NOMO-1 (cell line): ENCODE results near the gene SLC25A53.
A peak's percentile ranks its signal among the peaks of the same experiment; 100 is the strongest.

Experiments used
- DNase-seq, 2 experiments: peaks; one replicate each; lab custom pipeline; 2025; ENCODE audit not compliant: unreplicated experiment in 2 of 2; lab: John Stamatoyannopoulos, UW

The SLC25A53 gene

GRCh38 chrX:104156630-104157529 is at the start of gene SLC25A53:
Gene SLC25A53 (minus strand): TSS chrX:104157009. CDS start chrX:104105257, 51,752 bp downstream.
- DNase-seq, result peak; percentile 76 to 83

GRCh38 chrX:104205548-104205947 is 48.7 kb upstream of the SLC25A53 start:
- DNase-seq, result no peak

GRCh38 chrX:104195489-104196084 is 38.8 kb upstream of the SLC25A53 start:
- DNase-seq, result peak in 1 of 2 experiments; percentile 17

GRCh38 chrX:104195013-104195412 is 38.2 kb upstream of the SLC25A53 start:
- DNase-seq, result no peak

- DNase-seq, result no peak
Observed at GRCh38 chrX:104193485-104193884, 36.7 kb upstream of the SLC25A53 start.

- DNase-seq, result no peak
Observed at GRCh38 chrX:104189837-104190236, 33.0 kb upstream of the SLC25A53 start.

- no peak for DNase-seq
Observed at GRCh38 chrX:104187931-104188330, 31.1 kb upstream of the SLC25A53 start.

- no peak for DNase-seq
Observed at GRCh38 chrX:104183685-104184084, 26.9 kb upstream of the SLC25A53 start.

GRCh38 chrX:104173841-104174240 is 17.0 kb upstream of the SLC25A53 start:
- DNase-seq, result no peak

- DNase-seq, result no peak
Observed at GRCh38 chrX:104172788-104173187, 16.0 kb upstream of the SLC25A53 start.

- no peak for DNase-seq
Observed at GRCh38 chrX:104172121-104172520, 15.3 kb upstream of the SLC25A53 start.

GRCh38 chrX:104168127-104168526 is 11.3 kb upstream of the SLC25A53 start:
- DNase-seq, result no peak

- DNase-seq, result no peak
Observed at GRCh38 chrX:104166735-104167436, 10.1 kb upstream of the SLC25A53 start.

GRCh38 chrX:104165894-104166734 is 9.3 kb upstream of the SLC25A53 start, which contains the start of gene FAM199X:
Gene FAM199X (plus strand): TSS chrX:104166453. CDS start chrX:104166786, 333 bp downstream.
- peak; percentile 82 to 91 for DNase-seq

GRCh38 chrX:104151037-104151436 is 5.8 kb downstream of the SLC25A53 start:
- DNase-seq, result no peak

- DNase-seq, result no peak
Observed at GRCh38 chrX:104141087-104141760, 15.6 kb downstream of the SLC25A53 start.

GRCh38 chrX:104137496-104137895 is 19.3 kb downstream of the SLC25A53 start:
- no peak for DNase-seq

- peak; percentile 16 to 52 for DNase-seq
Observed at GRCh38 chrX:104136241-104137019, 20.4 kb downstream of the SLC25A53 start.

- no peak for DNase-seq
Observed at GRCh38 chrX:104135677-104136076, 21.1 kb downstream of the SLC25A53 start.
